ENCODE results near the gene LRP2.

DNA sequence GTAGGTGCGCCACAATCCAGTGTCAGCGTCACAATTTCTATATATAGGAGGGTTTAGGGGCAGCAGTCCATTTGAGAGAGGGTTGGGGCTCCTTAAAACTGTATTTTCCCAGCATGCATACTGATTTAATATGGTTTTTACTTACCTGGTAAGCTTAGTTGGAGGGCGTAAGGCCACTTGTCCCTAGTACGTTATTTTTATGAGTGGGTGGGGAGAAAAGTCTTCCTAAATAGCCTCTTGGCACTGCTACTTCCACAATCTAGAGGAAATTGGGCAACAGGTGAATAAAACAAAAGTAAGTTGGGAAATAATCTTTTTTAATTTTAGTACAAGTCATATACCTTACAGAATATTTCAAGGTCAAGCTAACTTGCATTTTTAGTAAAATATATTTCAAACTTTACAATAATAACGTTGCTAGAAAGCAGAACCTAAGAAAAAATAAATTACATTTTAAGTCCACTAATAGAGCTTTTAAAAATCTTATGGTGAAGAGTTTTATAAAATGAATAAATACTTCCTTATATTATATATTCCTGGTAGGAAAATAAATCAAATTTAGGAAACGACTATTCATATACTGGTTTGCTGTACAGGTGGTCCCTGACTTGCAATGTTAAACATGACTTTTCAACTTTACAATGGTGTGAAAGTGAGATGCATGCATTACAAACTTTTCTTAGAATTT, 272.1 kb downstream of the LRP2 start:
- TF ChIP-seq POLR2A (IDR thresholded peaks at IDR 0.05), result no peak
- TF ChIP-seq, protein P1, sequence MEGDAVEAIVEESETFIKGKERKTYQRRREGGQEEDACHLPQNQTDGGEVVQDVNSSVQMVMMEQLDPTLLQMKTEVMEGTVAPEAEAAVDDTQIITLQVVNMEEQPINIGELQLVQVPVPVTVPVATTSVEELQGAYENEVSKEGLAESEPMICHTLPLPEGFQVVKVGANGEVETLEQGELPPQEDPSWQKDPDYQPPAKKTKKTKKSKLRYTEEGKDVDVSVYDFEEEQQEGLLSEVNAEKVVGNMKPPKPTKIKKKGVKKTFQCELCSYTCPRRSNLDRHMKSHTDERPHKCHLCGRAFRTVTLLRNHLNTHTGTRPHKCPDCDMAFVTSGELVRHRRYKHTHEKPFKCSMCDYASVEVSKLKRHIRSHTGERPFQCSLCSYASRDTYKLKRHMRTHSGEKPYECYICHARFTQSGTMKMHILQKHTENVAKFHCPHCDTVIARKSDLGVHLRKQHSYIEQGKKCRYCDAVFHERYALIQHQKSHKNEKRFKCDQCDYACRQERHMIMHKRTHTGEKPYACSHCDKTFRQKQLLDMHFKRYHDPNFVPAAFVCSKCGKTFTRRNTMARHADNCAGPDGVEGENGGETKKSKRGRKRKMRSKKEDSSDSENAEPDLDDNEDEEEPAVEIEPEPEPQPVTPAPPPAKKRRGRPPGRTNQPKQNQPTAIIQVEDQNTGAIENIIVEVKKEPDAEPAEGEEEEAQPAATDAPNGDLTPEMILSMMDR (IDR thresholded peaks at IDR 0.05), result no peak

Data from gastroesophageal sphincter (tissue), 3 donors.